SKM-1 treated with dmso at 0.1 percent for 144 hours (cell line): ENCODE measurements around the gene GNB5.
A peak's percentile ranks its signal among the peaks of the same experiment; 100 is the strongest.

Experiments
- DNase-seq: peaks from one replicate; lab custom pipeline; 2025; ENCODE audit not compliant: unreplicated experiment; lab: John Stamatoyannopoulos, UW

The GNB5 gene

GRCh38 chr15:52146261-52146660 lies 44.9 kb downstream of the GNB5 start:
- DNase-seq: no peak

- DNase-seq: no peak
Measured at GRCh38 chr15:52144656-52145178, 46.5 kb downstream of the GNB5 start.

DNA sequence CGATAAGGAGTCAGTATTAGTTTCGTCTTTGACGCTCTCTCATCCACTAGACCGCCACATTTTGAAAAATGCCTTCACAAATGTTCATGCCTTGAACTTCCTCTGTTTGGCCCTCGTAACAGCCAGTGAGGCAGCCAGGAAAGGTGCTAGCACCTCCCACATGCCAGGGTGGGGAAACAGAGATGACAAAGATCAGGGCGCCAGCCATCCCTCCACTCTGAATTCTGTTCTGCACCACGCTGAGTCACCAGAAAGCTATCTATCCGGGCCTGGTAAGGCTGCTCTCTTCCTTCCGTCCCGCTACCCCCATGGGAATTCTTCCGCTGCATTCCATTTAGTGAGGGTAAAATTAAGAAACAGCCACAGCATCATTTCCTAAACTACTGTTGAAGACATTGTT lies 47.3 kb downstream of the GNB5 start:
- no peak for DNase-seq

- DNase-seq: no peak
Measured at GRCh38 chr15:52140646-52141045, 50.5 kb downstream of the GNB5 start.

DNA sequence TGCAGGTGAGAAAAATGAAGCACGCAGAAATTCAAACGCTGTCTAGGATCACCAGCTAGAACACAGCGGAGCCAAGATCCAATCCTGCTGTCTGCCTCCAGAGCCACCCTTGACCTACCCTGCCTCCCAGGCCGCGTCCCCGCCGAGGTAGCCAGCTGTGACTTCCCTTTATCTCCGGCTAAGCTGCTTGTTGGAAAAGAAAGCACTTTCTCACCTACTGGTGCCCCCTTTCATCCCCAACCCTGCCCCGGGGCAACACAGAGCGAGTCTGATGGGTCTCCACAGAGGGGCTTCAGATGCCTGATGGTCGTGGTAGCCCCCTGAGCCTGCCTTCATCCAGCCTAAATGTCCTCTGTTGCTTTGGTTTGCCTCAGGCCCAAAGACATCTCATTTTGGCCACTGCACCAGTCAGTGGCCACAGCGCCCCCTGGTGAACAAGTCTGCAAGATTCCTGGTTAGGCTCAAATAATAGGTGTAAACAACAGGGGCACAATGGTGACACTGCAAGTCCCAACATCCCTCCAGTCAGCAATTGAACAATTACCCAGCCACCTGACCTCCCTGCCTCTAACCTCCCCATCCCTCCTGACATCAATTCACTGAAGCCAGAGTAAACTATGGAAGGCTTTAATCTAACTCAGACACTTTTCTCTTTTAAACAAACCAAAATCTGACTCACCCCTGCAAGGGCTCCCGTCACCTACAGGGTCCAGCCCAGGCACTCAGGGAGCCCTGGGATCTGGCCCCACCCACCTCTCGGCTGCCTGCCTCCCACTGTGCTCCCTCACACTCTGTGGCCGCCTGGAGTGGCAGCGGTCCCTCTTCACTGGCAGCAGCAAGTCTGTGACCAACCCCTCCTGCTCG lies 51.4 kb downstream of the GNB5 start:
- peak; percentile 58 for DNase-seq

- peak; percentile 99 for DNase-seq
Measured at GRCh38 chr15:52137432-52138357, 53.5 kb downstream of the GNB5 start.

DNA sequence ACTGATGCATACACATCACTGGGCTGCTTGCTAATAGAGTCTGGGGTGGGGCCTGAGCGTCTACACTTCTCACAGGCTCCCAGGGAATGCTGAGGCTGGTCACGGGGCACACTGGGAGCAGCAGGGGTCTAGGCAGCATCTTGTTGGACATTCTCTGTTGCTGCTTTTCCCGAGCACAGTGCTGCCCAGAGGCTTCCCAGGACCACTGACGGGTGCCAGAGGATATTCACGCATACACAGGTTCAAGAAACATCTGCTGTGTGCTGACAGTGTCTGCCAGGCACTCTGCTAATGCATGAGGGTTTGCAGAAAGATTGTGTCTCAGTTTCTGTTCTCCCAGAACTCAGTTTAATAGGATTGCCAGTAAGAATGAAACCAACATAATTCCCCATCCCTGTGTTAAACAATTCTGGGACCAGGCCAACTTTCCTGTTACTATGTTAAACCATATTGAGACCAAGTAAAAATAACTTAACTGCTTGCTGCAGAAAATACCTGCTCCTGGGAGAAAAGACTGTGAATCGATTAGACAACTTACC lies 54.7 kb downstream of the GNB5 start:
- DNase-seq: no peak

DNA sequence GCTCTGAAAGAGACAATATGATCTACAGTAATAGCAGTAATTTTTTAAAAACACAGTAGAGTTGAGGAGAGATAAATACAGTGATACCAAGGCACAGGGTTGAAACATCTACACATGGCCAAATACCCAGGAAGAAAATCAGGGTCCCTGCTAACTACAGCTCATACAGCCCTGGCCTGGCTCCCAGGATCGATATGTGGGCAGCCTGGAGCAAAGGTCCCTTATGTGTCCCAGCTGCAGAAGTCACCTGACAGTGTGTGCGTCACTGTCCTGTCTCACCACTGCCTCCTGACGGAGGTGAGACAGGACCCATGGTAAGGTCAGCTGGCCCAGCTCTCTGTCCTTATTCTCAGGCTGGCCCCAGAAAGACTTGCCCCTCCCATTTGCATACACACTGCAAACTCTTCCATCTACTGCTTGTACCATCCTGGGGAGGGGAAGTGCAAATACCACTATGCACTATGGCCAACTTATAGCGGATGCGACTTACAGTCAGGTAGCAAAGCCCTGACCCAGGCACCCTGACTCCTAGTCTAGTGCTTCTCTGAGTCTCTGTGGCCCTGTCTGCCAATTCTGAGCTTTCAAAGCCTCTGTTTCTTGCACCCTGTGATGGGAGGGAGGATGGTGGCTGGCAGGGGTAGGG lies 56.6 kb downstream of the GNB5 start:
- DNase-seq: no peak

- DNase-seq: peak; percentile 3
Measured at GRCh38 chr15:52133510-52134220, 57.5 kb downstream of the GNB5 start.

GRCh38 chr15:52132066-52132465 lies 59.1 kb downstream of the GNB5 start:
- DNase-seq: no peak

DNA sequence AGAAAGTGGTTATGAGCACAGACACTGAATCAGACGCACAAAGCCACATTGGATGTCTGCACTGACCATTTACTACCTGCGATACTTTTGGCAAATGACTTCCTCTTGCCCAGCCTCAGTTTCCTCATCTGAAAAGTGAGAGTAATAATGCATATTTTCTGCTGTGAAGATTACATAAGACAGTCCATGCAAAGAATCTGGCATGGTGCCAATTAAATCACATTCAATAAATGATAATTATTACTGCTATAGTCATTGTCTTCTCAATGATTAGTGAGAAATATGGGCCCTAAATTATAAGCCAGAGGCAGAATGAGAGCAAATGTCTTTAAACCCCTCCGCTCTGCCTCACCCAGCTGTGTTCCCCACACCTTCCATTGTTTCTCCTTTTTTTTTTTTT lies 62.6 kb downstream of the GNB5 start:
- no peak for DNase-seq

DNA sequence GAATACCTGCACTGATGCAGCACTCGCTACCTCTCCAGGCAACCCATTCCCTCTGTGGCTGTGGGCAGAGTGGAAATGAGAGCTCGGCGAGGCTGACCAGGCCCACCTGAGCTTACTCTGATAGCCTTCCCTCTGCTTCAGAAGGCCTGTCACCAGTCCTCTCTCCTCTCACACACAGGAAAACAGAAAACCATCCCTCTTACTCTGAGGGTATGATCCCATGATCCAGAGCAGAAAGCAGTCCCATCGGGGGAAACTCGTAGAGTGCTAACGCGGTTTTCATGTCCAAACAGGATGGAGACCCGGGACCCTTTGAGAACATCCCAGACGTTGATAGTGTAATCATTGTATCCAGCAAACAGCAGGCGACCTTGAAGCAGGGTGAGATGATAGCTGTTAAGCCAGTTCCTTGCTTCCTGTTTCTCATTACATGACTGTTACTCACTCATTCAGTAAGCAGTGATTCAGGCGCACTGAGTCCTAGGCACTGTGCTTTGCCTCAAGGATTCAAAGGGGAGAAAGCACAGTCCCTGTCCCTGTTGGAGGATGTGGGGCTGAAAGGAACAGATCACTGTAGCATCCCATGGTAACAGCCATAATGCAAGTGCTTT lies 66.8 kb downstream of the GNB5 start:
- DNase-seq: peak; percentile 4

DNA sequence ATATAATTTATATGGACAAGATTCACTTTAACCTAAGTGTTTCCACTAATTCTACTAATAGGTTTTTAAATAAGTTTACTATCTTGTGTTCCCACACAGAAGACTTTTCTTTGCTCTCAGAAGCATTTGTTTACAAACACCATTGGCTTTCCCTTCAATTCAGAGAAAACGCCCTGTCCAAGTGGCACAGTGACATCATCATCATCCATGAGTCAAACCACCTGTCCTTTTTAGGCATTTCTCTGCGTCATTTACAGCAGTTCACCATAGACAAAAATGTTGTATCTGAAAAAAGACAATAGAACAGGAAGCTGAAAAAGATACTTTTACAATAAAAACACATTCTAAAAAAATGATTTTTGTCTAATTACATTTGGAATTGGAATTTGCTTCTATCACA lies 69.3 kb downstream of the GNB5 start:
- no peak for DNase-seq

DNA sequence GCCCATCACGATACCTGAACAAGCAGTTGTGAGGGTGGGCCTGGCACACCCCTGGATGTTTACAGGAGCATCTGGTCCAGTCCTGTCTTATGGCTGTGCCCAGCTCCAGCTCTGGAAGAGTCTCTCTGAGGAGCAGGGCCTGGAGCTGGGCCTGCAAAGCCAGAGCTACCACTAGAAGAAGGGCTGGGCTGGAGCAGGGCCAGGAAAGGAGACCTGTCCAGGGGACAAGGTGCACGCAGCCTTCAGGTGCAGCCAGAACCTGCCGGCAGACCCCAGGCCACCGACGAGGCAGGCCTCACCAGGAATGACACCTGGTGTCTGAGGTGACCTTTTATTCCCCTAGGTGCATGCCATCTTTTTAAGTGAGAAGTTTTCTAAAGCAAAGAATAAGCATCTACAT lies 70.2 kb downstream of the GNB5 start:
- DNase-seq: no peak

DNA sequence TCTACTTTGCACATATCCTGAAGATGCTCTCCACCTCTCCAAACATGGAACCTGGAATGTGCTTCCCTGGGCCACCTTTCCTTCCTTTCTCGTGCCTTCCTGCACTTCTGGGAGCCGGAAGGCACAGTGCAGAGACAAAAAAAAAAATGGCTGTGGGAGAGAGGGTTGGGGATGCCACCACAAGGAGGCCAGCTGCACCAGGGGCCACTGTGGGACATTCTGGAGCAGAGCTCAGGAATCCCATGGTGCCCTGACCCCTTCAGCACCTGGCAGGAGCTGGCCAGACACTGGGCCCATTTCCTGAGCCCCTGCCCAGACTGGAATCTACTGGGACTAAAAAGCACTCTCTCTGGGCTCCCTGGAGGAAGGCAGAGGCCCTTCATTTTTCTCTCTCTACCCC lies 70.7 kb downstream of the GNB5 start:
- DNase-seq: no peak

DNA sequence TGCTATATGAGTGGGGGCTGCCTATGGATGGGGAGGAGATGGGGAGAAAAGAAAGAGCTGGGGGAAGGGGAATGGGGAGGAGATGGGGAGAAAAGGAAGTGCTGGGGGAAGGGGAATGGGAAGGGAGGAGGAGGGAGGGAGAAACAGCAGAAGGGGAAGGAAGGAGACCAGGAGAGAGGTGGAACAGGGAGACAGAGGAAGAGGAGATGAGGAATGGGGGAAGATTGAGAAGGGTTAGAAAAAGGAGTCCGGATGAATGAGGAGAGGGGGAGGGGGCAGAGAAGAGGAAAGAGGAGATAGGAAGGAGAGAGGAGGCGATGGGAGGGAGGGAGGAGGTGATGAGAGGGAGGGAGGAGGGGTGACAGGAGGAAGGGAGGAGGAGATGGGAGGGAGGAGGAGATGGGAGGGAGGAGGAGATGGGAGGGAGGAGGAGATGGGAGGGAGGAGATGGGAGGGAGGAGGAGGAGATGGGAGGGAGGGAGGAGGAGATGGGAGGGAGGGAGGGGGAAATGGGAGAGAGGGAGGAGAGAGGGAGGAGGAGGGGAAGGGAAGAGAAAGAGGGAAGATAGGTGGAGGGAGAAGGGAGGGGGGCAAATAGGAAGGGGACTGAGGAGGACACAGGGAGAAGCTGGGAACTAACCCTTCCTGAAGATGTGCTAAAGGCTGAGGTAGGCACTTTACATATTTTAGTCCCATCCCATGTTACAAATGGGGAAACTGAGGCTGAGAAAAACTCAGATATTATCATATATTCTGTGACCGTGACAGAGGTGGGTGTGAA lies 72.0 kb downstream of the GNB5 start:
- no peak for DNase-seq

DNA sequence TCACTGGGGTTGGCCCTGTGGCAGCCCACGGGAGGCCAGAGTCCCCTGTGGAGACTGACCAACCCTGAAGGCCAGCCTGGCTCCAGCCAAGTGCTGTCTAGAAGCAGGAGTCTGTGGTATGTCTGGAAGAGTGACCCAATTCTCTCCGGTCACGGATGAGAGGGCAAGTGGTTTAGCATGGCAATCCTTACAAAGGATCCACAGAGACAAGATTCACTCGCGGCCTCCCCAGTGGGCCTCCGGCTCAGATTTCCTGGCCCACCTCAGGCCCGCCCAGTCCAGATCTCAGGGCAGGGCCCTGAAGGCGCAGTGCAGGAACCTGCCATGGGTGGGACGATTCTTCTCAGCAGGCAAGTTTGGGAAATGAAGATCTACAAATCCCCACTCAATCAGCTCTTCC lies 73.6 kb downstream of the GNB5 start:
- DNase-seq: no peak

DNA sequence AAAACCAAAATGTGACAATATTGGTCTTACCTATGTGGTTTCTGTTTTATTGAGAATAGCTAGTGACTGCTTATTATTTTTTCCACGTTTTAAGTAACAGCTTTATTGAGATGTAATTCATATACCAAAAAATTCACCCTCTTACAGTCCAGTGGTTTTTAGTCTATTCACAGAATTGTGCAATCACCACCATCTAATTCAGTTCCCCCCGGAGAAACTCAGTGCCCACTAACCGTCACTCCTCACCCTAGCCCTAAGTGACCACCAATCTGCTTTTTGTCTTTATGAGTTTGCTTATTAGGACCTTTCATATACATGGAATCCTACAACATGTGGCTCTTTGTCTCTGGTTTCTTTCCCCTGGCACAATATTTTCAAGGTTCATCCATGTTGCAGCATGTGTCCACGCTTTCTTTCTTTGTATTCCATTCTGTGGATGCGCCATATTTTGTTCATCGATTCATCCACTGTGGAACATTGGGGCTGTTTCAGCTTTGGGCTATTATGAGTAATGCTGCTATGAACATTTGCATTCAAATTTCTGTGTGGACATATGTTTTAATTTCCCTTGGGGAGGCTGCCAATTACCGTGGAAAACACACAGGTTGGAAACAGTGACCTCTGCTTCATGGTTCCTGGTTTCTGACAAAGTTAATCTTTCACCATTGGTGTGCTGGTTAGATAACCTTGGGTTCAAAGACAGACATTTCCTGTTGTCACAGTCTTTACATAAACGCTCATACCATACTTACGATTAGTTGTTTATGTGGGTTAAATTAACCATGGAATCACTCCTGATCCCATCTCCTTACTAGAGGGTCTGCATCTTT lies 75.4 kb downstream of the GNB5 start:
- DNase-seq: peak; percentile 26
